ENCODE data around the gene RLN1.
A peak's percentile ranks its signal among the peaks of the same experiment; 100 is the strongest.
"Not testable (repeated sequence)": the region's sequence is repeated elsewhere in the genome, so short reads cannot be mapped to it uniquely, and the experiment has no call there.

The RLN1 gene
- total RNA-seq: 3.7 to 5.4 reads per million in 2 donors

- DNase-seq: not testable (repeated sequence)
These were observed at the start of gene RLN1 for GRCh38 chr9:5338992-5339981. TSS of gene RLN1 (minus strand) at chr9:5339876. CDS start at chr9:5339746, 130 bp downstream.

GRCh38 chr9:5389109-5389732, 49.5 kb upstream of the RLN1 start:
- no peak for DNase-seq

- DNase-seq: no peak
These were observed 48.5 kb upstream of the RLN1 start for GRCh38 chr9:5388026-5388819.

GRCh38 chr9:5384436-5384835, 44.8 kb upstream of the RLN1 start:
- DNase-seq: no peak

- no peak for DNase-seq
These were observed 42.8 kb upstream of the RLN1 start for GRCh38 chr9:5382479-5382878.

GRCh38 chr9:5375790-5376477, 36.3 kb upstream of the RLN1 start:
- DNase-seq: no peak

GRCh38 chr9:5375091-5375490, 35.4 kb upstream of the RLN1 start:
- DNase-seq: no peak

- no peak for DNase-seq
These were observed 24.8 kb upstream of the RLN1 start for GRCh38 chr9:5364294-5365024.

- no peak for DNase-seq
These were observed 21.8 kb upstream of the RLN1 start for GRCh38 chr9:5361326-5362010.

GRCh38 chr9:5360341-5360740, 20.7 kb upstream of the RLN1 start:
- no peak for DNase-seq

- DNase-seq: no peak
These were observed 17.9 kb upstream of the RLN1 start for GRCh38 chr9:5357431-5358105.

GRCh38 chr9:5355817-5356216, 16.1 kb upstream of the RLN1 start:
- no peak for DNase-seq

GRCh38 chr9:5355226-5355625, 15.6 kb upstream of the RLN1 start:
- DNase-seq: no peak

GRCh38 chr9:5354184-5354583, 14.5 kb upstream of the RLN1 start:
- no peak for DNase-seq

- DNase-seq: no peak
These were observed 13.1 kb upstream of the RLN1 start for GRCh38 chr9:5352637-5353248.

- DNase-seq: no peak
These were observed 3.0 kb downstream of the RLN1 start for GRCh38 chr9:5336688-5337087.

GRCh38 chr9:5331276-5331675, 8.4 kb downstream of the RLN1 start:
- DNase-seq: not testable (repeated sequence)

- DNase-seq: peak; percentile 18
These were observed 12.7 kb downstream of the RLN1 start for GRCh38 chr9:5326893-5327548.

GRCh38 chr9:5326187-5326586, 13.5 kb downstream of the RLN1 start:
- DNase-seq: no peak

GRCh38 chr9:5321601-5322000, 18.1 kb downstream of the RLN1 start:
- DNase-seq: not testable (repeated sequence)

Data from activated gamma-delta T cell (primary cell).